B cell (primary cell): ENCODE measurements around the gene RPRM. TPM values are rescaled to one million over a fixed set of nuclear protein-coding genes. Genes with fewer than 3 reads are reported as not detected.

Experiments
- ATAC-seq: fragments of 200-7000 bp; cut with Tn5 transposase; one replicate; pipeline ENCODE4 v1.10.0; 2021; ENCODE audit warnings: low read depth, mild to moderate bottlenecking, moderate number of reproducible peaks, moderate library complexity
- CTCF ChIA-PET: fragments of 350-600 bp; sonication (Branson Sonifier 250); formaldehyde crosslinking; loops from one replicate; lab custom pipeline; 2021; ENCODE audit warnings: antibody characterized with exemption, inconsistent platforms; lab: Charles Lee
- POLR2A ChIA-PET: fragments of 350-600 bp; sonication (Branson Sonifier 250); formaldehyde crosslinking; loops from one replicate; lab custom pipeline; 2021; ENCODE audit warnings: antibody characterized with exemption; lab: Charles Lee
- DNase-seq: peaks from one replicate; pipeline ENCODE4 v3.0.0; 2013
- H2AFZ ChIP-seq: 2 replicates; pipeline ENCODE4 v1.6.1; 2012; ENCODE audit warnings: mild to moderate bottlenecking, low read depth, low read length; ENCODE audit not compliant: insufficient read depth, poor library complexity, severe bottlenecking
- H3K27ac ChIP-seq, 2 donors: 1 replicate in 1 of 2; 2 replicates in 1 of 2; pipeline ENCODE4 v1.5.1; 2012 to 2013; ENCODE audit warnings: low read length in 2 of 2, mild to moderate bottlenecking in 2 of 2, moderate library complexity in 1 of 2
- H3K27me3 ChIP-seq, 4 experiments: fragments of 200-600 bp in 1 of 4; sonication (generic) in 1 of 4; replicated peaks in 1 of 4; 1 replicate in 2 of 4; 2 replicates in 2 of 4; pipeline versions ENCODE4 v1.6.1 to v1.7.0; 2013 to 2016; ENCODE audit warnings: low read length in 3 of 4, mild to moderate bottlenecking in 2 of 4, mixed read lengths in 1 of 4, moderate library complexity in 1 of 4; ENCODE audit not compliant: insufficient read depth in 4 of 4, control insufficient read depth in 3 of 4; ENCODE audit errors: control extremely low read depth in 1 of 4
- H3K36me3 ChIP-seq, 2 experiments: replicated peaks in 1 of 2; 1 replicate in 1 of 2; 2 replicates in 1 of 2; pipeline versions ENCODE4 v1.6.1 to v1.7.1; 2013; ENCODE audit warnings: low read length in 1 of 2; ENCODE audit not compliant: insufficient read depth in 2 of 2, control insufficient read depth in 1 of 2; ENCODE audit errors: control extremely low read depth in 1 of 2, extremely low read depth in 1 of 2
- H3K4me1 ChIP-seq, 2 donors: fragments of 200-600 bp in 1 of 2; sonication (generic) in 1 of 2; 1 replicate in 1 of 2; 2 replicates in 1 of 2; pipeline versions ENCODE4 v1.5.1 to v1.6.1; 2013 to 2017; ENCODE audit warnings: low read length in 2 of 2; ENCODE audit not compliant: control insufficient read depth in 2 of 2, insufficient read depth in 2 of 2
- H3K4me2 ChIP-seq: replicated peaks from 2 replicates; pipeline ENCODE3; 2012; ENCODE audit warnings: mild to moderate bottlenecking, low read depth, low read length; ENCODE audit not compliant: poor library complexity, severe bottlenecking
- H3K4me3 ChIP-seq, 5 experiments: fragments of 200-600 bp in 1 of 5; sonication (generic) in 1 of 5; 1 replicate in 3 of 5; 2 replicates in 2 of 5; pipeline versions ENCODE4 v1.5.1 to v1.7.0; 2011 to 2016; ENCODE audit warnings: low read length in 4 of 5, mild to moderate bottlenecking in 4 of 5, low read depth in 2 of 5, control low read depth in 1 of 5, moderate library complexity in 1 of 5; ENCODE audit not compliant: insufficient read depth in 1 of 5; ENCODE audit errors: control extremely low read depth in 1 of 5, extremely low read depth in 1 of 5
- H3K79me2 ChIP-seq: fragments of 200-600 bp; sonication (generic); one replicate; pipeline ENCODE4 v1.6.0; 2016; ENCODE audit warnings: low read length; ENCODE audit not compliant: control insufficient read depth, insufficient read depth
- H3K9ac ChIP-seq: fragments of 200-600 bp; sonication (generic); 2 replicates; pipeline ENCODE4 v1.6.1; 2017; ENCODE audit warnings: mild to moderate bottlenecking, low read length, moderate library complexity
- H3K9me3 ChIP-seq, 3 donors: one replicate each; pipeline versions ENCODE4 v1.6.1 to v1.7.1; 2013; ENCODE audit warnings: low read length in 2 of 3; ENCODE audit not compliant: control insufficient read depth in 2 of 3, insufficient read depth in 1 of 3; ENCODE audit errors: control extremely low read depth in 1 of 3
- H4K20me1 ChIP-seq: 2 replicates; pipeline ENCODE4 v1.6.0; 2012; ENCODE audit warnings: mild to moderate bottlenecking, low read length; ENCODE audit not compliant: insufficient read depth, control insufficient read depth, poor library complexity, severe bottlenecking
- H3K27ac Mint-ChIP-seq: one replicate; pipeline ENCODE4 v1.8.0; 2021; ENCODE audit warnings: mixed read lengths
- H3K27me3 Mint-ChIP-seq: one replicate; pipeline ENCODE4 v1.8.0; 2021; ENCODE audit warnings: mixed read lengths
- H3K4me1 Mint-ChIP-seq: one replicate; pipeline ENCODE4 v1.8.0; 2021; ENCODE audit warnings: mixed read lengths
- H3K4me3 Mint-ChIP-seq: one replicate; pipeline ENCODE4 v1.8.0; 2021; ENCODE audit warnings: mixed read lengths
- H3K9me3 Mint-ChIP-seq: one replicate; pipeline ENCODE4 v1.8.0; 2022; ENCODE audit warnings: mixed read lengths; ENCODE audit not compliant: insufficient read depth
- EZH2 ChIP-seq: IDR thresholded peaks from 2 replicates; pipeline ENCODE4 v1.6.1; 2012; ENCODE audit warnings: borderline replicate concordance, low read depth, mild to moderate bottlenecking, moderate library complexity, low read length; ENCODE audit not compliant: insufficient read depth, poor library complexity, severe bottlenecking
- WGBS: methylation state at CpG from one replicate; pipeline ENCODE4 v1.1.5; 2013; ENCODE audit warnings: missing lambda C conversion rate; ENCODE audit not compliant: insufficient coverage; 5-methylcytosine and 5-hydroxymethylcytosine counted together
- intact Hi-C: fragments of 100-400 bp; cut with micrococcal nuclease; formaldehyde crosslinking; loops from one replicate; pipeline ENCODE4 v1.10.0; 2022
- polyA plus RNA-seq: library from polyadenylated mRNA; depleted of rRNA; stranded (reverse); fragments of >200 nt; gene quantifications from 2 replicates; pipeline ENCODE4 v1.2.3, GENCODE V29; 2012
- total RNA-seq, 2 donors: library from RNA; stranded (reverse); fragments of 120-200 nt in 1 of 2; gene quantifications; 1 replicate in 1 of 2; 2 replicates in 1 of 2; pipeline versions ENCODE4 v1.2.3 to v1.2.4, GENCODE V29; 2013 to 2022
- TF ChIP-seq, protein P1 (sequence below): fragments of 200-600 bp; IDR thresholded peaks from one replicate; pipeline ENCODE4 v1.8.0; 2022; ENCODE audit warnings: antibody characterized with exemption, mild to moderate bottlenecking

Gene RPRM
- total and polyA plus RNA-seq, 2 donors (not counting 1 experiment from before 2014, with no cell fraction given) = not detected

DNA sequence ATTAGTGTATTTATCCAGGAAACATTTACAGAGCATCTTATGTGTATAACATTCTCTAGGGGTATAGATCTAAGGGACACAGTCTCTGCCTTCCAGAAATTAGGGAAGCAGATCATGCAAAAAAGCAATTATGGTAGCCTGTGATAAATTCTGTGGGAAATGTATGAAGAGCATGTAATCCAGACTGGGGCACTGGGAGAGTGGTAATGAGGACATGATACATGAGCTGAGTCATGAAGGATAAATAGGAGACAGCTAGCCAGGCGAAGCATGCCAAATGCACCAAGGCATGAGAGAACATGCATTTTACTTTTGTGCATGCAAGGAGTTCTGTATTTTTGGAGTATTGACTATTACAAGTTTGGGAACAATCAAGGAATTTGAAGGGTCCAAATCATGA lies 8.9 kb upstream of the RPRM start:
- Histone ChIP-seq H3K9me3 (no peaks in the 10 kb centered on the region), H3K27ac (no peak overlapping the region), H4K20me1 (no peaks in the 10 kb centered on the region), H3K79me2 (no peaks in the 10 kb centered on the region), H2AFZ (no peak overlapping the region), H3K36me3 (no peaks in the 10 kb centered on the region), H3K4me3 (no peak overlapping the region), H3K4me2 (no peak overlapping the region), H3K27me3 (peaks cover 0 to 4% (median 0%) of the 10 kb centered on the region in 4 experiments), H3K4me1 (no peaks in the 10 kb centered on the region), H3K9ac (no peak overlapping the region)
- CTCF ChIA-PET = no interaction called here
- intact Hi-C loops = no loop called here
- 83% methylated on average over 1 of the region's 1 CpG for WGBS
- Mint-ChIP-seq H3K27me3 (peaks cover 7% of the 10 kb centered on the region), H3K27ac (no peak overlapping the region), H3K4me1 (no peaks in the 10 kb centered on the region), H3K4me3 (no peak overlapping the region), H3K9me3 (no peaks in the 10 kb centered on the region)
- DNase-seq (no peak), ATAC-seq (no peak)
- POLR2A ChIA-PET = no interaction called here
- TF ChIP-seq, protein P1, sequence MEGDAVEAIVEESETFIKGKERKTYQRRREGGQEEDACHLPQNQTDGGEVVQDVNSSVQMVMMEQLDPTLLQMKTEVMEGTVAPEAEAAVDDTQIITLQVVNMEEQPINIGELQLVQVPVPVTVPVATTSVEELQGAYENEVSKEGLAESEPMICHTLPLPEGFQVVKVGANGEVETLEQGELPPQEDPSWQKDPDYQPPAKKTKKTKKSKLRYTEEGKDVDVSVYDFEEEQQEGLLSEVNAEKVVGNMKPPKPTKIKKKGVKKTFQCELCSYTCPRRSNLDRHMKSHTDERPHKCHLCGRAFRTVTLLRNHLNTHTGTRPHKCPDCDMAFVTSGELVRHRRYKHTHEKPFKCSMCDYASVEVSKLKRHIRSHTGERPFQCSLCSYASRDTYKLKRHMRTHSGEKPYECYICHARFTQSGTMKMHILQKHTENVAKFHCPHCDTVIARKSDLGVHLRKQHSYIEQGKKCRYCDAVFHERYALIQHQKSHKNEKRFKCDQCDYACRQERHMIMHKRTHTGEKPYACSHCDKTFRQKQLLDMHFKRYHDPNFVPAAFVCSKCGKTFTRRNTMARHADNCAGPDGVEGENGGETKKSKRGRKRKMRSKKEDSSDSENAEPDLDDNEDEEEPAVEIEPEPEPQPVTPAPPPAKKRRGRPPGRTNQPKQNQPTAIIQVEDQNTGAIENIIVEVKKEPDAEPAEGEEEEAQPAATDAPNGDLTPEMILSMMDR = no peak
- TF ChIP-seq EZH2 = no peak

DNA sequence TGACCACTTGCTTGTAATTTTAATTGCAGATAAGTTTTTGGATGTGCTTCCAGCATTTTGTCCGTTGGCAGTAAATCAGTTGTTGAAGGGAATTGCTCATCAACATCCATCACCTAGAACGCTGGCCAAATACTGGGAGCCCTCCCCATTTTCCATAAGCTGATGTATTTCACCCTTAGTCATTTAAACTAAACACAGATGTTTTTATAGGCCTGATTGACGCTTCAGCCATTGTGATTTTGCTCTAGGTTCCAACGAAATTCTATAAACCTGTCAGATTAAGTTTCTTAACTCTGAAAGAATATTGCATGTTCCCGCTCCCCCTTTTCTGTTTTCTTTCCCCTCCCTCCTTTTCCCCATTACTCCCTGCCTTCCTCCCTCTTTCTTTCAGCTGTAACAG lies 1.0 kb upstream of the RPRM start:
- peaks cover 0 to 14% (median 0%) of the 10 kb centered on the region in 3 donors for H3K9me3 ChIP-seq
- Mint-ChIP-seq H3K9me3 (no peaks in the 10 kb centered on the region), H3K27ac (no peak overlapping the region), H3K4me3 (peak overlapping the region; percentile 75), H3K27me3 (peaks cover 61% of the 10 kb centered on the region), H3K4me1 (peaks cover 26% of the 10 kb centered on the region)
- POLR2A ChIA-PET = no interaction called here
- H3K9ac ChIP-seq = no peak overlapping the region
- H2AFZ ChIP-seq = no peak overlapping the region
- H3K27ac ChIP-seq = no peak overlapping the region
- H4K20me1 ChIP-seq = no peaks in the 10 kb centered on the region
- H3K4me1 ChIP-seq = peaks cover 23 to 27% of the 10 kb centered on the region in 2 donors
- no peak overlapping the region for H3K4me3 ChIP-seq
- DNase-seq = no peak
- no peak for ATAC-seq
- H3K27me3 ChIP-seq = peaks cover 0 to 40% (median 30%) of the 10 kb centered on the region in 4 experiments
- no peaks in the 10 kb centered on the region for H3K36me3 ChIP-seq
- H3K4me2 ChIP-seq = peak overlapping the region; percentile 86
- CTCF ChIA-PET = no interaction called here
- intact Hi-C loops = no loop called here
- WGBS = 59% methylated on average over 3 of the region's 5 CpGs
- TF ChIP-seq EZH2 = no peak
- TF ChIP-seq, protein P1 = no peak
- no peaks in the 10 kb centered on the region for H3K79me2 ChIP-seq
